ENCODE measurements around the gene FNDC11. TPM values are rescaled to one million over a fixed set of nuclear protein-coding genes. Genes with fewer than 3 reads are reported as not detected.
A peak's percentile ranks its signal among the peaks of the same experiment; 100 is the strongest.

FNDC11 gene
- total RNA-seq, 3 donors from 2014 or later (not counting 1 experiment from before 2014, with no cell fraction given) = 0.19 to 0.75 (median 0.25) TPM

DNA sequence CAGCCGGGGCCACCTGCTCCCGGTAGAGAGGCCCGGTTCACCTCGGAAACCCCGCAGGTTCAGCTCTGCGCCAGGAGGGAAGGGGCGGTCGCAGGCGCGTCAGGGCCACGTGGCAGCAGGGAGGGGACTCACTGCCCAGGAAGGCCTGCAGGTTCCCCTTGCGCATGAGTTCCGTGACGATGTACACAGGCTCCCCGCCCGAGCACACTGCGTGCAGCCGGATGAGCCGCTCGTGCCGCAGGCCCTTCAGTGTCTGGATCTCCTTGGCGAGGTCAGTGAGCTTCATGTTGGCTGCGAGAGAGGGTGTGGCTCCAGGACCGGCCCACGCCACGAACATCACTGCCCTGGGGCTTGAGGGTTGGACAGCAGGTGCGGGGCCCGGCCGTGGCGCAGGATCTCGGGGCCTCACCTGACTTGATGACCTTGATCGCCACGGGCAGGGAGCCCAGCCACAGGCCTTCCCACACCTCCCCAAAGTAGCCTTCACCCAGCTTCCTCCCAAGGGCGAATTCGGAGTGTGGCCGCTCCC lies 11.9 kb upstream of the FNDC11 start:
- no peak for ATAC-seq
- Mint-ChIP-seq H3K27me3 (ENCODE audit: low read depth in 2 of 2) (peaks cover 0 to 2% of the 10 kb centered on the region in 2 donors), H3K9me3 (no peaks in the 10 kb centered on the region), H3K27ac (no peak overlapping the region), H3K36me3 (no peaks in the 10 kb centered on the region), H3K4me1 (peaks cover 0 to 11% of the 10 kb centered on the region in 2 donors), H3K4me3 (no peak overlapping the region)
- H3K4me3 ChIP-seq (ENCODE audit: low read length) = no peak overlapping the region
- H3K27ac ChIP-seq (ENCODE audit: low read length) = peak overlapping the region; percentile 38
- H3K4me1 ChIP-seq (ENCODE audit: control insufficient read depth, insufficient read depth, low read length) = peaks cover 34% of the 10 kb centered on the region
- intact Hi-C loops (cut with micrococcal nuclease) = no loop called here
- H3K27me3 ChIP-seq (ENCODE audit: control insufficient read depth, insufficient read depth, low read length) = no peaks in the 10 kb centered on the region
- TF ChIP-seq, protein P1, sequence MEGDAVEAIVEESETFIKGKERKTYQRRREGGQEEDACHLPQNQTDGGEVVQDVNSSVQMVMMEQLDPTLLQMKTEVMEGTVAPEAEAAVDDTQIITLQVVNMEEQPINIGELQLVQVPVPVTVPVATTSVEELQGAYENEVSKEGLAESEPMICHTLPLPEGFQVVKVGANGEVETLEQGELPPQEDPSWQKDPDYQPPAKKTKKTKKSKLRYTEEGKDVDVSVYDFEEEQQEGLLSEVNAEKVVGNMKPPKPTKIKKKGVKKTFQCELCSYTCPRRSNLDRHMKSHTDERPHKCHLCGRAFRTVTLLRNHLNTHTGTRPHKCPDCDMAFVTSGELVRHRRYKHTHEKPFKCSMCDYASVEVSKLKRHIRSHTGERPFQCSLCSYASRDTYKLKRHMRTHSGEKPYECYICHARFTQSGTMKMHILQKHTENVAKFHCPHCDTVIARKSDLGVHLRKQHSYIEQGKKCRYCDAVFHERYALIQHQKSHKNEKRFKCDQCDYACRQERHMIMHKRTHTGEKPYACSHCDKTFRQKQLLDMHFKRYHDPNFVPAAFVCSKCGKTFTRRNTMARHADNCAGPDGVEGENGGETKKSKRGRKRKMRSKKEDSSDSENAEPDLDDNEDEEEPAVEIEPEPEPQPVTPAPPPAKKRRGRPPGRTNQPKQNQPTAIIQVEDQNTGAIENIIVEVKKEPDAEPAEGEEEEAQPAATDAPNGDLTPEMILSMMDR (IDR thresholded peaks at IDR 0.05) = no peak
- WGBS (ENCODE audit: insufficient coverage) = 88% methylated on average over 36 of the region's 36 CpGs
- no peak for DNase-seq
- no peaks in the 10 kb centered on the region for H3K9me3 ChIP-seq (ENCODE audit: control insufficient read depth, insufficient read depth, low read length)
- no peaks in the 10 kb centered on the region for H3K36me3 ChIP-seq (ENCODE audit: control insufficient read depth, insufficient read depth, low read length)

DNA sequence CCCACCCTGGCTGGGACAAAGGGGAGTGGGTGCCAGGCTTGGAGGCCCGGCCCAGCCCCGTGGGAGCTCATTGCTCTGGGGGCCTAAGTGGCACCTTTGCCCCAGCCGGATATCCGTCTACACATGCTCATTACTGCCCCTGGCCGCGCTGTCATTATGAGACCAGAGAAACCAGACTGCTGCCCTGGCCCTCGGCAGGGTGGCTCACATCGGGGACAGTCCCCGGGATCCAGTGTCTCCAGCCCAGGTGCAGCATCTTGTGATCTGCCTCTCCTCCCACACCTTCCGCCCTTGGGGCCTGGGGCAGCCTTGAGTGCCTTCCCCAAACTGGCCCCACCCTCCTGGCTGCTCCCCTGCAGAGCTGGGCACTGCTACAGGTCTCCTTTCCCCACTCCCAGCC lies 11.3 kb upstream of the FNDC11 start:
- no peaks in the 10 kb centered on the region for H3K9me3 Mint-ChIP-seq
- TF ChIP-seq, protein P1 (IDR thresholded peaks at IDR 0.05) = no peak
- intact Hi-C loops (cut with micrococcal nuclease) = no loop called here
- no peak overlapping the region for H3K27ac Mint-ChIP-seq
- DNase-seq = no peak
- H3K36me3 Mint-ChIP-seq = no peaks in the 10 kb centered on the region
- no peak overlapping the region for H3K4me3 Mint-ChIP-seq
- 82% methylated on average over 10 of the region's 10 CpGs for WGBS (ENCODE audit: insufficient coverage)
- no peak for ATAC-seq
- Histone ChIP-seq H3K27ac (ENCODE audit: low read length) (peak overlapping the region; percentile 38), H3K27me3 (ENCODE audit: control insufficient read depth, insufficient read depth, low read length) (no peaks in the 10 kb centered on the region), H3K4me1 (ENCODE audit: control insufficient read depth, insufficient read depth, low read length) (peaks cover 28% of the 10 kb centered on the region), H3K4me3 (ENCODE audit: low read length) (no peak overlapping the region), H3K36me3 (ENCODE audit: control insufficient read depth, insufficient read depth, low read length) (no peaks in the 10 kb centered on the region), H3K9me3 (ENCODE audit: control insufficient read depth, insufficient read depth, low read length) (no peaks in the 10 kb centered on the region)
- H3K4me1 Mint-ChIP-seq = peaks cover 0 to 5% of the 10 kb centered on the region in 2 donors
- H3K27me3 Mint-ChIP-seq (ENCODE audit: low read depth in 2 of 2) = peaks cover 0 to 2% of the 10 kb centered on the region in 2 donors

DNA sequence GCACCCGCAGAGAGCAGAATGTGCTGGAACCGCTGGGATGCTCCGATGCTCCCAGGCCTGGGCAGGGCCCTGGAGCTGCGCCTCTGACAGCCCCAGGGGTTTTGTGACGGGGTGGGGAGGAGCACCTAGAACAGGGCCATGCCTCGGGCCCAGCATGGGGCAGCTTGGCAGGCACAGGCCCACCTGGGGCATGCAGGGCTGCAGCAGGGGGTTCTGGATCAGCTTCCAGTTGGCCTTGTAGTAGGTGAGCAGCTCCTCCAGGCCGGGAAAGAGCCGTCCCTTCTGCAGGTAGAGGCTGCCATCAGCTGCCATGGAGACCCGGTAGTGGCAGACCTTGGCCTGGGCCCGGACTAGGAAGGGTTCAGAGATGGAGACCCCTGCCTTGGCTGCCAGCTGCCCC lies 10.8 kb upstream of the FNDC11 start:
- H3K4me1 Mint-ChIP-seq = peaks cover 0 to 1% of the 10 kb centered on the region in 2 donors
- H3K4me1 ChIP-seq (ENCODE audit: control insufficient read depth, insufficient read depth, low read length) = peaks cover 23% of the 10 kb centered on the region
- DNase-seq (no peak), ATAC-seq (no peak)
- peaks cover 0 to 2% of the 10 kb centered on the region in 2 donors for H3K27me3 Mint-ChIP-seq (ENCODE audit: low read depth in 2 of 2)
- H3K27me3 ChIP-seq (ENCODE audit: control insufficient read depth, insufficient read depth, low read length) = no peaks in the 10 kb centered on the region
- H3K4me3 Mint-ChIP-seq = no peak overlapping the region
- WGBS (ENCODE audit: insufficient coverage) = 90% methylated on average over 10 of the region's 10 CpGs
- no peak overlapping the region for H3K27ac Mint-ChIP-seq
- H3K36me3 ChIP-seq (ENCODE audit: control insufficient read depth, insufficient read depth, low read length) = no peaks in the 10 kb centered on the region
- no peaks in the 10 kb centered on the region for H3K36me3 Mint-ChIP-seq
- no peaks in the 10 kb centered on the region for H3K9me3 ChIP-seq (ENCODE audit: control insufficient read depth, insufficient read depth, low read length)
- H3K27ac ChIP-seq (ENCODE audit: low read length) = no peak overlapping the region
- no peak overlapping the region for H3K4me3 ChIP-seq (ENCODE audit: low read length)
- TF ChIP-seq, protein P1 (IDR thresholded peaks at IDR 0.05) = no peak
- intact Hi-C loops (cut with micrococcal nuclease) = no loop called here
- H3K9me3 Mint-ChIP-seq = no peaks in the 10 kb centered on the region

DNA sequence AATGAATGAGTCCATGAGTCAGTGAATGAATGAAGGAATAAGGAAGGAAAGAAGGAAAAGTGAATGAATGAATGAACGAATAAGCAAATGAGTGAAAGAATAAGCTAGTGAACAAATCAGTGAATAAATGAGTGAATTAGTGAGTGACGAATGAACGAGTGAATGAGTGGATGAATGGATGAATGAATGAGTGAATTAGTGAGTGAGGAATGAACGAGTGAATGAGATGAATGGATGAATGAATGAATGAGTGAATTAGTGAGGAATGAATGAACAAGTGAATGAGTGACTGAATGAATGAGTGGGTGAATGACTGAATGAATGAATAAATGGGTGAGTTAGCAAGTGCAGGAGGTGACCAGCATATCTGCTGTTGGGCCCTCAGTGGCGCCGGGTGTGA lies 10.2 kb upstream of the FNDC11 start:
- Mint-ChIP-seq H3K4me1 (no peaks in the 10 kb centered on the region), H3K9me3 (no peaks in the 10 kb centered on the region), H3K27me3 (ENCODE audit: low read depth in 2 of 2) (peaks cover 0 to 2% of the 10 kb centered on the region in 2 donors), H3K27ac (no peak overlapping the region), H3K4me3 (no peak overlapping the region), H3K36me3 (no peaks in the 10 kb centered on the region)
- 89% methylated on average over 6 of the region's 6 CpGs for WGBS (ENCODE audit: insufficient coverage)
- no peak for DNase-seq
- H3K36me3 ChIP-seq (ENCODE audit: control insufficient read depth, insufficient read depth, low read length) = no peaks in the 10 kb centered on the region
- intact Hi-C loops (cut with micrococcal nuclease) = no loop called here
- ATAC-seq = no peak
- no peaks in the 10 kb centered on the region for H3K9me3 ChIP-seq (ENCODE audit: control insufficient read depth, insufficient read depth, low read length)
- peaks cover 19% of the 10 kb centered on the region for H3K4me1 ChIP-seq (ENCODE audit: control insufficient read depth, insufficient read depth, low read length)
- TF ChIP-seq, protein P1 (IDR thresholded peaks at IDR 0.05) = no peak
- H3K27ac ChIP-seq (ENCODE audit: low read length) = no peak overlapping the region
- H3K27me3 ChIP-seq (ENCODE audit: control insufficient read depth, insufficient read depth, low read length) = no peaks in the 10 kb centered on the region
- H3K4me3 ChIP-seq (ENCODE audit: low read length) = no peak overlapping the region
